ENCODE measurements around the gene ERFE. TPM values are rescaled to one million over a fixed set of nuclear protein-coding genes. Genes with fewer than 3 reads are reported as not detected.

ERFE gene
- total RNA-seq, 1 experiment from 2014 or later = 4.5 TPM

DNA sequence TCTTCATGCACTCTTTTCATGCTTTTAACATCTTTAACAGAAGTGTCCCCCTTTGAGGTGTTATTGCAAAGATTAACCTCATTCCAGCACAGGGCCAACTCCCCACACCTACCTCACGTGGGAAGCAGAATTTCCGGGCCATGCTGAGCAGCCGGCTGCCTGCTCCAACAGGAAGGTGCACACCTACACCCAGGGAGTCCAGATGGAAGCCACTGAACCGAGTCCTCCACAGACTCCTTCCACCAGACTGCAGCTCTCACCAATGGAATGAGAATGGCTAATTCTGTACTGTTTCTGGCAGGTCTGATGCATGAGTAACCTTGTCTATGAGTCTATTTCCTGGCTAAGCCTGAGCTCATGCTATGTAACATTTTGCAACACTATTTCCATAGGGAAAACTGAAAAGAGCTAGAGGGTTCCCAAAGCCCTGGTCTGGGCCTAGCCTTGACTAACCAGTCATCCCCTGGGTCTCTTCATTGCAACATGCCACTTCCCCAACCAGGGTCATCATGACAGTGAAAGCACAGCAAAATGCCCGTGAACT, 11.0 kb downstream of the ERFE start:
- no peak overlapping the region for H3K27ac Mint-ChIP-seq
- H3K36me3 Mint-ChIP-seq = peaks cover 39% of the 10 kb centered on the region
- DNase-seq (ENCODE audit: low spot score) = no peak
- H3K4me1 Mint-ChIP-seq = no peaks in the 10 kb centered on the region
- no peak overlapping the region for H3K4me3 Mint-ChIP-seq
- H3K9me3 Mint-ChIP-seq = no peaks in the 10 kb centered on the region
- POLR2A ChIA-PET = no interaction called here
- ATAC-seq = no peak
- peaks cover 12% of the 10 kb centered on the region for H3K27me3 Mint-ChIP-seq (ENCODE audit: low read depth)
- TF ChIP-seq ATF6 (CRISPR knock-in tag; IDR thresholded peaks at IDR 0.05) (no peak), CTCF (IDR thresholded peaks at IDR 0.05) (no peak), SP1 (CRISPR knock-in tag; conservative IDR thresholded peaks at IDR 0.05) (no peak), KAT7 (CRISPR knock-in tag; IDR thresholded peaks at IDR 0.05; ENCODE audit: borderline replicate concordance) (no peak), FOXP4 (CRISPR knock-in tag; IDR thresholded peaks at IDR 0.05) (no peak), ATF1 (CRISPR knock-in tag; IDR thresholded peaks at IDR 0.05) (no peak), SMAD3 (CRISPR knock-in tag; IDR thresholded peaks at IDR 0.05; ENCODE audit: borderline replicate concordance) (no peak), ZMAT4 (CRISPR knock-in tag; IDR thresholded peaks at IDR 0.05) (no peak), ZNF671 (CRISPR knock-in tag; IDR thresholded peaks at IDR 0.05) (no peak)
- TF ChIP-seq, protein P1, sequence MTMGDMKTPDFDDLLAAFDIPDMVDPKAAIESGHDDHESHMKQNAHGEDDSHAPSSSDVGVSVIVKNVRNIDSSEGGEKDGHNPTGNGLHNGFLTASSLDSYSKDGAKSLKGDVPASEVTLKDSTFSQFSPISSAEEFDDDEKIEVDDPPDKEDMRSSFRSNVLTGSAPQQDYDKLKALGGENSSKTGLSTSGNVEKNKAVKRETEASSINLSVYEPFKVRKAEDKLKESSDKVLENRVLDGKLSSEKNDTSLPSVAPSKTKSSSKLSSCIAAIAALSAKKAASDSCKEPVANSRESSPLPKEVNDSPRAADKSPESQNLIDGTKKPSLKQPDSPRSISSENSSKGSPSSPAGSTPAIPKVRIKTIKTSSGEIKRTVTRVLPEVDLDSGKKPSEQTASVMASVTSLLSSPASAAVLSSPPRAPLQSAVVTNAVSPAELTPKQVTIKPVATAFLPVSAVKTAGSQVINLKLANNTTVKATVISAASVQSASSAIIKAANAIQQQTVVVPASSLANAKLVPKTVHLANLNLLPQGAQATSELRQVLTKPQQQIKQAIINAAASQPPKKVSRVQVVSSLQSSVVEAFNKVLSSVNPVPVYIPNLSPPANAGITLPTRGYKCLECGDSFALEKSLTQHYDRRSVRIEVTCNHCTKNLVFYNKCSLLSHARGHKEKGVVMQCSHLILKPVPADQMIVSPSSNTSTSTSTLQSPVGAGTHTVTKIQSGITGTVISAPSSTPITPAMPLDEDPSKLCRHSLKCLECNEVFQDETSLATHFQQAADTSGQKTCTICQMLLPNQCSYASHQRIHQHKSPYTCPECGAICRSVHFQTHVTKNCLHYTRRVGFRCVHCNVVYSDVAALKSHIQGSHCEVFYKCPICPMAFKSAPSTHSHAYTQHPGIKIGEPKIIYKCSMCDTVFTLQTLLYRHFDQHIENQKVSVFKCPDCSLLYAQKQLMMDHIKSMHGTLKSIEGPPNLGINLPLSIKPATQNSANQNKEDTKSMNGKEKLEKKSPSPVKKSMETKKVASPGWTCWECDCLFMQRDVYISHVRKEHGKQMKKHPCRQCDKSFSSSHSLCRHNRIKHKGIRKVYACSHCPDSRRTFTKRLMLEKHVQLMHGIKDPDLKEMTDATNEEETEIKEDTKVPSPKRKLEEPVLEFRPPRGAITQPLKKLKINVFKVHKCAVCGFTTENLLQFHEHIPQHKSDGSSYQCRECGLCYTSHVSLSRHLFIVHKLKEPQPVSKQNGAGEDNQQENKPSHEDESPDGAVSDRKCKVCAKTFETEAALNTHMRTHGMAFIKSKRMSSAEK (CRISPR knock-in tag; IDR thresholded peaks at IDR 0.05; ENCODE audit: borderline replicate concordance) = no peak
- TF ChIP-seq, protein P2, sequence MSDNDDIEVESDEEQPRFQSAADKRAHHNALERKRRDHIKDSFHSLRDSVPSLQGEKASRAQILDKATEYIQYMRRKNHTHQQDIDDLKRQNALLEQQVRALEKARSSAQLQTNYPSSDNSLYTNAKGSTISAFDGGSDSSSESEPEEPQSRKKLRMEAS (CRISPR knock-in tag; IDR thresholded peaks at IDR 0.05) = no peak
- TF ChIP-seq, protein P3, sequence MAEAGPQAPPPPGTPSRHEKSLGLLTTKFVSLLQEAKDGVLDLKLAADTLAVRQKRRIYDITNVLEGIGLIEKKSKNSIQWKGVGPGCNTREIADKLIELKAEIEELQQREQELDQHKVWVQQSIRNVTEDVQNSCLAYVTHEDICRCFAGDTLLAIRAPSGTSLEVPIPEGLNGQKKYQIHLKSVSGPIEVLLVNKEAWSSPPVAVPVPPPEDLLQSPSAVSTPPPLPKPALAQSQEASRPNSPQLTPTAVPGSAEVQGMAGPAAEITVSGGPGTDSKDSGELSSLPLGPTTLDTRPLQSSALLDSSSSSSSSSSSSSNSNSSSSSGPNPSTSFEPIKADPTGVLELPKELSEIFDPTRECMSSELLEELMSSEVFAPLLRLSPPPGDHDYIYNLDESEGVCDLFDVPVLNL (CRISPR knock-in tag; IDR thresholded peaks at IDR 0.05; ENCODE audit: borderline replicate concordance, low read depth) = no peak
- TF ChIP-seq, protein P4, sequence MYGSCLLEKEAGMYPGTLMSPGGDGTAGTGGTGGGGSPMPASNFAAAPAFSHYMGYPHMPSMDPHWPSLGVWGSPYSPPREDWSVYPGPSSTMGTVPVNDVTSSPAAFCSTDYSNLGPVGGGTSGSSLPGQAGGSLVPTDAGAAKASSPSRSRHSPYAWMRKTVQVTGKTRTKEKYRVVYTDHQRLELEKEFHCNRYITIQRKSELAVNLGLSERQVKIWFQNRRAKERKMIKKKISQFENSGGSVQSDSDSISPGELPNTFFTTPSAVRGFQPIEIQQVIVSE (CRISPR knock-in tag; IDR thresholded peaks at IDR 0.05; ENCODE audit: borderline replicate concordance) = no peak
- CTCF ChIA-PET = interaction anchor here (0.6 kb wide), 1 partner anchor 12 kb away, joined by 3 read pairs; no protein-coding TSS in a partner anchor

All from WTC11 (cell line).